Endothelial cell of hepatic sinusoid (primary cell): ENCODE data around the gene ANKRD31.
"Not testable (repeated sequence)": the region's sequence is repeated elsewhere in the genome, so short reads cannot be mapped to it uniquely, and the experiment has no call there.

Experiments
- in situ Hi-C: cut with HindIII; loops from 2 replicates; pipeline ENCODE4 v1.10.0; 2017; ENCODE audit warnings: low sequenced_read_pairs

Gene ANKRD31

DNA sequence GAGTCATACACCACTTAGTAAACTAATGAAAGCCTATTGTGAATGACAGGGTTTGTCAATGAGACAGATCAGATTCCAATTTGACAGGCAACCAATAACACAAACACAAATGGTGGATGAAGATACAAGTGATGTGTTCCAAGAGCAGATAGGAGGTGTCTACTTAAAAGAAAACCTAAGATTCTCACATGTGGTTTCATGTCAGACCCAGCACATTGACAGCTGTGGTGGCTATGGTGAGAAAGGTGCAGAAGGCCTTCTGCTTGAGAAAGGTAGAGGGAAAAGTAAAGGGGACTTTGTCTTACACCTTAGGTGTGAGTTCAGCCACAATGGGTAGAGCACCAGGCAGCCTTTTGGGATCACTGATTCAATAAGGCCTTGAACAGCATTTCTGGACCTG is 11.2 kb downstream of the ANKRD31 start:
- in situ Hi-C loops = no loop called here

- in situ Hi-C loops = not testable (repeated sequence)
These were observed 15.9 kb downstream of the ANKRD31 start for GRCh38 chr5:75220787-75221186.

GRCh38 chr5:75214928-75215327 is 21.8 kb downstream of the ANKRD31 start:
- in situ Hi-C loops = no loop called here

DNA sequence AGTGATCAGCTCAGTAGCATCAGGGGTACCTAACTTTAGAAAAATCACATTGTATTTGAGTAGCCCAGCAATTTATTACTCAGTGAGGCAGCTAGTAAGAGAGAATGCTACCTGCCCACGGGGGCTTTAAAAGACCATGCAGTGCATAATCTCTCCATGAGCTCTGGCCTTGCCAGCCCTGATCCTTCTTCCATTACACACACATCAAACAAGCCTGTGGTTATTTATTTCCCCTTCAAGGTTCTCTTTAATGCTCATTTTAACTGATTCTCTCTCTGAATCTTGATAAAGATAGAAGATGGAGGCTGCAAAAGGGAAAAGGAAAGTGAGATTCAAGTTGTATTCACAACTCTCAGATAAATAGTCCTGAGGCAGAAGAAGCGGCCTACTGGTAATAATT is 22.3 kb downstream of the ANKRD31 start:
- in situ Hi-C loops = no loop called here

DNA sequence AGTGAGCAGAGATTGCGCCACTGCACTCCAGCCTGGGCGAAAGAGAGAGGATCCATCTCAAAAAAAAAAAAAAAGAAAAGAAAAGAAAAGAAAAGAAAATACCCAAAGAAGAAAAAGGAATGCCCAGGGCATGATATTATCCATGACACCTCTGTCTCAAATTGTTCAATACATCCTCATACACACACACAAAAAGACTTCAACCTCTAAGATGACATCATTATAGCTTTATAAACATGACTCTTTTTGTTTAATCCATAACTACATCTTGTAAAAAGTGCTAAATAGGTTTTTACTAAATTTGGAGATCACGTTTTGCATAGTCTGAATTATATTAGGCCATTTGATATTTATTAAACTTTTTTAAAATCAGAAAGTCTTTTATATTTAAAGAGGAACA is 33.1 kb downstream of the ANKRD31 start:
- in situ Hi-C loops = no loop called here

DNA sequence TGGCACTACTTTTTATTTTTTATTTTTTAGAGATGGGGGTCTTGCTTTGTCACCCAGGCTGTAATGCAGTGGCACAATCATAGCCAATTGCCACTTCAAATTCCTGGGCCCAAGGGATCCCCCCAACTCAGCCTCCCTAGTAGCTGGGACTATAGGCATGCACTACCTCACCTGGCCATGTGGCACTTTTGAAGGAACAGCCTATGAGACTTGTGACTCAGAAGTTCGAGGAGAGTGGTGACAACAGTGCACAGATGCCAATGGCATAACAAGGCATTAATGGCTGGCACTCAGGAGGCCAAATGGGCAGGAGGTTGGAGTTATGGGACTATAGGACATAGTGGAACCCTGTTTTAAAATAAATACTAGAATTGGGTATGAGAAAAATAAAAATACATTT is 33.7 kb downstream of the ANKRD31 start:
- in situ Hi-C loops = no loop called here

DNA sequence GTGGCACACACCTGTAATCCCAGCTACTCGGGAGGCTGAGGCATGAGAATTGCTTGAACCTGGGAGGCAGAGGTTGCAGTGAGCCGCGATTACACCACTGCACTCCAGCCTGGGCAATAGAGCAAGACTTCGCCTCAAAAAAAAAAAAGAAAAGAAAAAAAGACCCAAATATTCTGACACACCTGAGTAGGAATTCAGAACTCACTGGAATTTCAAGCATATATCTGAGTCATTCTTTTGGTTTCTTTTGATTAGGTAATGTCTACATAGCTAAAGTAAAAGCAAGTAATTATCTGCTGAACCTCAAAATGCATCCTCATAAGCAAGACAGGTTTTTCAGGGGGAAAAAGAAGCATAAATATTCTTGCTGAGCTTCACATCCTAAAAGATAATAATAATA is 35.9 kb downstream of the ANKRD31 start:
- in situ Hi-C loops = no loop called here

- in situ Hi-C loops = no loop called here
These were observed 36.7 kb downstream of the ANKRD31 start for GRCh38 chr5:75199946-75200345.

GRCh38 chr5:75199071-75199470 is 37.6 kb downstream of the ANKRD31 start:
- in situ Hi-C loops = no loop called here

DNA sequence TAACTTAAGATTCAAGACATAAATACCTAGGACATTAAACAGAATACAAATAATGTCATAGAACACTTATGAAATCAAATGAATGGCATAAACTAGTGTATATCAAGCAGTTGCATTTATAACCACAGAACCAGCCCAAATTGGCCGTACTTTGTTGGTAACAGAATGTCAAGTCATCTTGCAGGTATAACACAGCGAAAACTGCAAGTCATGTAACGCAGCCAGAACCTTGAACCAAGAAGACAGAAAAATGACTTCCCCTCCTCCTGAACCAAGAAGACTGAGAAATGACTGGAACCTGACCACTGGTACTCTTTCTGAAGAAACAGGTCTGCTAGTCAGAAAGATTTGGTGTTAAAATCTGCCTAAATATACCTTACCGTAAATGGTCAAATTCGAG is 38.9 kb downstream of the ANKRD31 start:
- in situ Hi-C loops = no loop called here

DNA sequence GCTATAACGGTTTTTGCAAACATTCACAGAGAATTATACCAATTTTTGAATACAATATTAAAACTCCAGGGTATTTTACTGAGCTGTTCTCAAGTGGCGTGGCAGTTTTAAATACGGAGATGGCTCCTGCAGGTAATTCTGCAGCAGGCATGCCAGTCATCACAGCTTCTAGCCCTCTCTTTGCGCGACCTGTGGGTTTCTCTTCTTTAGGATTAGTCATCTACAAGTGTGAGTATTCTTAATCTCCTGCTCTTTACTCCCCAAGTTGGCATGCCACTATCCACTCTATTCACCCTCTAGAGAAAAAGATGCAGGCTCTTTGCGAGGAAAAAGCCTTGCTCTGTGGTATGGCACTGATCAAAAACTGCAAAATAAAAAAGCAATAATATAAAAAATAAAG is 43.9 kb downstream of the ANKRD31 start:
- in situ Hi-C loops = no loop called here

DNA sequence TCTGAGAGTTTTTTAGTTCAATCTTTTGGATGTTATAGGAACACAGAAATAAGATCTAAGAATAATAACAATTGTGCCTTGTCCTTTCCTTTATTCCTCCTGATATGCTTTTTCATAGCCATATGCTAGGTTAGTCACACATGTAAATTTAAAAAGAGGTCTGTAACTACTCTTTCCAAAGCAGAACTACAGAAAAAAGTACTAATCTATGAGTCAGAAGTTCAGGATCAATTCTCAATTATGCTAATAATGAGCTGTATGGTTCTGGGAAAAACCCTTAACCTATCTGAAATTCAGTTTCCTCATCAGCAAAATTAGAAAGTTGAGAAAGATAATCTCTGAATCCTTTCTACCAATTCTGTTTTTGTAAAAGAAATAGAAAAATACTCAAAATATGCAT is 44.4 kb downstream of the ANKRD31 start:
- in situ Hi-C loops = no loop called here

DNA sequence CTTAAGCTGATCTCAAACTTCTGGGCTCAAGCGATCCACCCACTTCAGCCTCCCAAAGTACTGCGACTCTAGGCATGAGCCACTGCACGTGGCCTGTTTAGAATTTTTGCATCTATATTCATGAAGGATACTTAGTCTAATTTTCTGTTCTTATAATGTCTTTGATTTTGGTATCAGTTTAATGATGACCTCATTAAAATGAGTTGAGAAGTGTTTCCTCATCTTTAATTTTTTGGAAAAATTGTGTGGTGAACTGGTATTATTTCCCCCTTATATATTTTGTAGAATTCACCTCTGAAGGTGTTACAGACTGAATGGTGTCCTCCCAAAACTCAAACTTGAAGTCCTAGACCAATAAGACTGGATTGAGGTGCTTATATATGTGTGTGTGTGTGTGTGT is 46.5 kb downstream of the ANKRD31 start:
- in situ Hi-C loops = no loop called here

DNA sequence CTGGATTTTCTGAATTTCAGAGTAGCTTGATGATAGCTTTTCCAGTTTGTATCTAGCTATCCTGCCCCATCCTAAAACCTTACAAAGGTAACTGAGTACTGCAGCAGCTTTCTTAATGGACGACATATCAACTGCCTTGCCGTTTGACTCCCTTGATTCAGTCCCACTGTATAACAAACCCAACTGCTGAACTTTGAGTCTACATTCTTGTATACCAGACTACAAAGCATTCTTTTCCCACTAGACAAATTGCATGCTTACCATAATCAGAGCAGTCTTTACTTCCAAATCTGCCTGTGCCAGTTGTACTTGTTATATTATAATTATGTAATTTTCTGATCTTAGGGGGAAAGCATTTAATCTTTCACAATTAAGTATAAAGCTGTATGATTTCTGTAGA is 47.3 kb downstream of the ANKRD31 start:
- in situ Hi-C loops = no loop called here

- in situ Hi-C loops = no loop called here
These were observed 50.9 kb downstream of the ANKRD31 start for GRCh38 chr5:75185763-75186162.

DNA sequence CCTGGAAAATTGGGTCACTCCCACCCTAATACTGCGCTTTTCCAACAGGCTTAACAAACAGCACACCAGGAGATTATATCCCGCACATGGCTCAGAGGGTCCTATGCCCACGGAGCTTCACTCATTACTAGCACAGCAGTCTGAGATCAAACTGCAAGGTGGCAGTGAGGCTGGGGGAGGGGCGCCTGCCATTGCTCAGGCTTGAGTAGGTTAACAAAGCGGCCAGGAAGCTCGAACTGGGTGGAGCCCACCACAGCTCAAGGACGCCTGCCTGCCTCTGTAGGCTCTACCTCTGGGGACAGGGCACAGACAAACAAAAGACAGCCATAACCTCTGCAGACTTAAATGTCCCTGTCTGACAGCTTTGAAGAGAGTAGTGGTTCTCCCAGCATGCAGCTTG is 60.7 kb downstream of the ANKRD31 start:
- in situ Hi-C loops = not testable (repeated sequence)

DNA sequence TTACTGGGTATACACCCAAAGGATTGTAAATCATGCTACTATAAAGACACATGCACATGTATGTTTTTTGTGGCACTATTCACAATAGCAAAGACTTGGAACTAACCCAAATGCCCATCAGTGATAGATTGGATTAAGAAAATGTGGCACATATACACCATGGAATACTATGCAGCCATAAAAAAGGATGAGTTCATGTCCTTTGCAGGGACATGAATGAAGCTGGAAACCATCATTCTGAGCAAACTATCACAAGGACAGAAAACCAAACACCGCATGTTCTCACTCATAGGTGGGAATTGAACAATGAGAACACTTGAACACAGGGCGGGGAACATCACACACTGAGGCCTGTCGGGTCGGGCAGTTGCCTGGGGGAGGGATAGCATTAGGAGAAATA is 61.8 kb downstream of the ANKRD31 start:
- in situ Hi-C loops = not testable (repeated sequence)

DNA sequence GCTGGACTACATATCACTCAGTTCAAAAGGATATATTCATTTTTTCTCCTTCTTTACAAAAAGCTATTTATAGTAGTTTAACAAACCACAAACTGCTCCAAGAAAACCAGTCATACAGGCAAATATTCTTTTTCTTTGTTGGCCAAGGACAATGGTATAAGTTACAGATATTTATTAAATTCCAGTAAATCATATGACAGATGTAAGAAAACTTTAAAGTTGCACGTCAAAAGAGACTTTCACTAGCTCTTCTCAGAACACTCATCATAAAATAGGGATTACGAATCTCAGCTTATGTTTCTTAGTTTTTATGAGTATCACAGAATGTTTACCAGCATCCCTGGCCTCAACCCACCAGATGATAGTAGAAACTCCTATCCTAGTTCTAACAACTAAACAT is 67.2 kb downstream of the ANKRD31 start:
- in situ Hi-C loops = no loop called here

DNA sequence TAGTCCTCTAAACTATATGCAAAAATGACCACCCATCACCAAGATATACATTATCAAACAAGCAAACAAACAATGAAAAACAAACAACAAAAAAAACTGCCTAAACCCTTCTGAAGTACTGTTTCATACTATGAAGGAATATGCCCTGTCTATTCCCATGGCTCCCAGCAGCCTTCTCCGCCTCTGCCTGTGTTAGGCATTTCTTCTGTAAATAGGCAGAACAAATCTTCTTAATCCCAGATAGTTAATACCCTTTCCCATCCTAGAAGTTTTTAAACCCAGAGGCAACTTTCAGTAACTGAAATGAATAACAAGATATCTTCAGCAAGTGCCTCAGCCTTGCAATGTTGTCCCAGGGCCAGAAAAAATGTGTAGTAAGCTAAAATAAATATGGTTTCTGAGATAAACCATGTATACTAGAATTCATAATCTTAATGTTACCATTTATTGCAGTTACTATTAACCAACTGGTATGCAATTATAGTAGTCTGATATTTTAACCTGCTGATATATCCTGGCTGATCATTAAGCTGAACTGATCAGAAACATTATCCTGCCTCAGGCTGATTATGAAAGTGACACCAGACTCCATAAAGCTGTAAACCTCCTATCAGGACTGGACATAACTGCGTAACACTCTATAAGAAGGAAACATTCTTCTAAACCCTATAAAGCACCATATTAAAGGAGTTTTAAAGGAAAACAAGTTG is 68.5 kb downstream of the ANKRD31 start:
- in situ Hi-C loops = no loop called here

DNA sequence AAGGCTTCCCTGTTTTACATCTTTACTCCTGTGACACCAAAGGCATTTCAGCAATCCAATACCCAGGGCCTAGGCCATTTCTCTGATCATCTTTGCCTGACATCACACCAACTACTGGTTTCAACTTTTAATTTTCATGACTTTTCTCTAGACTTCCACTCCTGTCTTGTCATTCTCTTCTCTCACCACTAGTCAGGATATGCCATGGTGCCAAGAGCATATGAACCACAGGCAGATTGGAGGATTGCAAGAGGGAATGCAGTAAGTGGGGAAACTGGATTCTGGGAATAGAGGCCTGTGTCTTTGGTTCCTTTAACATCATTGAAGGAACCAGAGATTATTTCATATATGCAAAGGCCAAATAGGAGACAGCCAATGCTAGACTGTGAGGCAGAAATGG is 69.3 kb downstream of the ANKRD31 start:
- in situ Hi-C loops = no loop called here

GRCh38 chr5:75161508-75161907 is 75.2 kb downstream of the ANKRD31 start:
- in situ Hi-C loops = not testable (repeated sequence)

DNA sequence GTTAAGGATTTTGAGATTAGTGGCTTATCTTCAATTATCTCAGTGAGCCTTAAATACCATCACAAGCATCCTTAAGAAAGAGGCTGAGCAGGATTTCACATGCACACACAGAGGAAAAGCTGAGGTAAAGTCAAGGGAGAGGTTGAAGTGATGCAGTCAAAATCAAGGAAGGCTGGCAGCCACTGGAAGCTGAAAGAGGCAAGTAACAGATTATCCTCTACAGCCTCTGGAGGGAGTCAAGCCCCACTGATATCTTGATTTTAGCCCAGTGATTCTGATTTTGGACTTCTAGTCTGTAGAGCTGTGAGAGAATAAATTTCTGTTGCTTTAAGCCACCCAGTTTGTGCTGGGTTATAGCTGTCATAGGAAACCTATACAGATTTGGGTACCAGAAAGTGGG is 80.1 kb downstream of the ANKRD31 start:
- in situ Hi-C loops = loop anchor here (5.0 kb wide), 1 partner anchor 44 kb away; no protein-coding TSS in a partner anchor

GRCh38 chr5:75152860-75153259 is 83.8 kb downstream of the ANKRD31 start:
- in situ Hi-C loops = no loop called here
